Measurements from ENCODE around the gene JCHAIN. TPM values are rescaled to one million over a fixed set of nuclear protein-coding genes. Genes with fewer than 3 reads are reported as not detected.

Gene JCHAIN
- total and polyA plus RNA-seq, 2 of the 8 experiments (the other 6 are each of a cell fraction or from before 2014, with no cell fraction given): not detected

GRCh38 chr4:70640192-70640591, 26.1 kb downstream of the JCHAIN start:
- H3K23me2 ChIP-seq (ENCODE audit: low read depth, low read length): no peaks in the 10 kb centered on the region
- DNase-seq (ENCODE audit: low read depth in 1 of 2, low spot score in 2 of 2): no peak
- POLR2A ChIA-PET (ENCODE audit: partially characterized antibody): no interaction called here
- H2BK5ac ChIP-seq (ENCODE audit: low read depth, low read length): no peak overlapping the region
- H3K4me2 ChIP-seq (ENCODE audit: insufficient read depth in 1 of 2, low read depth in 2 of 2, low read length in 2 of 2): no peak overlapping the region
- no peak overlapping the region for H2AFZ ChIP-seq (ENCODE audit: low read length)
- no peaks in the 10 kb centered on the region for H3K27me3 ChIP-seq (replicated peaks in 1 of 4; ENCODE audit: control insufficient read depth in 3 of 4, extremely low read depth in 1 of 4, insufficient read depth in 3 of 4, low read length in 3 of 4)
- no peak overlapping the region for H4K8ac ChIP-seq (ENCODE audit: extremely low read depth, insufficient read depth, low read length)
- no peak overlapping the region for H3K9ac ChIP-seq (replicated peaks in 1 of 4; ENCODE audit: extremely low read depth in 1 of 4, low read depth in 3 of 4, low read length in 3 of 4)
- H3K27ac ChIP-seq (ENCODE audit: low read depth, low read length): no peak overlapping the region
- H2BK12ac ChIP-seq (ENCODE audit: low read depth, low read length): no peak overlapping the region
- CTCF ChIA-PET (ENCODE audit: partially characterized antibody): no interaction called here
- H4K5ac ChIP-seq (ENCODE audit: insufficient read length, low read depth, low read length): no peak overlapping the region
- no peak overlapping the region for H4K91ac ChIP-seq (replicated peaks; ENCODE audit: insufficient read length, low read length)
- H2BK20ac ChIP-seq (ENCODE audit: low read length): no peak overlapping the region
- no peak overlapping the region for H3K18ac ChIP-seq (ENCODE audit: extremely low read depth, low read length)
- H3K14ac ChIP-seq (ENCODE audit: insufficient read length): no peak overlapping the region
- H3K4me1 ChIP-seq (replicated peaks in 1 of 4; ENCODE audit: control insufficient read depth in 3 of 4, insufficient read depth in 4 of 4, low read length in 3 of 4): no peaks in the 10 kb centered on the region
- TF ChIP-seq BRCA1 (IDR thresholded peaks at IDR 0.05; ENCODE audit: low read depth, low read length) (no peak), SP1 (IDR thresholded peaks at IDR 0.05; ENCODE audit: low read depth, low read length) (no peak), TBP (IDR thresholded peaks at IDR 0.05; ENCODE audit: low read depth, low read length) (no peak), SIN3A (conservative IDR thresholded peaks at IDR 0.05 in 1 of 2, IDR thresholded peaks at IDR 0.05 in 1 of 2; ENCODE audit: low read depth in 1 of 2, low read length in 2 of 2) (no peak), RAD21 (IDR thresholded peaks at IDR 0.05 in 1 of 2, conservative IDR thresholded peaks at IDR 0.05 in 1 of 2; ENCODE audit: low read depth in 2 of 2, low read length in 2 of 2) (no peak), YY1 (IDR thresholded peaks at IDR 0.05; ENCODE audit: low read depth, low read length) (no peak), SP4 (IDR thresholded peaks at IDR 0.05; ENCODE audit: low read length) (no peak)
- H3K79me1 ChIP-seq (ENCODE audit: low read depth, low read length): no peaks in the 10 kb centered on the region
- no peak overlapping the region for H3K56ac ChIP-seq (replicated peaks; ENCODE audit: insufficient read length, low read depth, low read length)
- H3K4ac ChIP-seq (replicated peaks; ENCODE audit: insufficient read length, low read depth, low read length): no peak overlapping the region
- H3K9me3 ChIP-seq (ENCODE audit: insufficient read depth in 2 of 2, low read depth in 1 of 2, low read length in 1 of 2): no peaks in the 10 kb centered on the region; a peak in 1 of 4 replicates
- H3K79me2 ChIP-seq (ENCODE audit: control insufficient read depth in 1 of 2, insufficient read depth in 2 of 2, low read length in 2 of 2): no peaks in the 10 kb centered on the region
- H3K36me3 ChIP-seq (ENCODE audit: control insufficient read depth in 2 of 4, insufficient read depth in 4 of 4, low read length in 3 of 4): no peaks in the 10 kb centered on the region
- H2BK120ac ChIP-seq (replicated peaks; ENCODE audit: low read depth, low read length): no peak overlapping the region
- H2BK15ac ChIP-seq (ENCODE audit: low read length): no peak overlapping the region
- 79% methylated on average over 2 of the region's 2 CpGs; no CpG with 5 or more reads in 1 of the 2 experiments for WGBS, 2 experiments (ENCODE audit: extremely low coverage in 1 of 2, insufficient coverage in 1 of 2, insufficient read length in 1 of 2, insufficient replicate concordance in 2 of 2, low coverage in 1 of 2, low lambda C conversion rate in 2 of 2, missing lambda C conversion rate in 1 of 2)
- no peak overlapping the region for H3K23ac ChIP-seq (ENCODE audit: insufficient read length)
- no peak overlapping the region for H2AK5ac ChIP-seq (ENCODE audit: low read depth, low read length)
- H4K20me1 ChIP-seq (replicated peaks in 1 of 2; ENCODE audit: control insufficient read depth in 1 of 2, insufficient read depth in 2 of 2, low read length in 2 of 2): no peaks in the 10 kb centered on the region
- no peak for FAIRE-seq
- H3K4me3 ChIP-seq (ENCODE audit: extremely low read depth in 1 of 4, insufficient read depth in 2 of 4, low read depth in 3 of 4, low read length in 4 of 4): no peak overlapping the region

All from H1 (cell line).